PFSK-1 (cell line): ENCODE results near the gene PTPRJ.

Experiments used
- FOXP2 ChIP-seq: optimal IDR thresholded peaks from 2 replicates; pipeline ENCODE3; 2011; ENCODE audit warnings: borderline replicate concordance, control low read depth, inconsistent platforms; ENCODE audit not compliant: insufficient read depth; ENCODE audit errors: extremely low read length, extremely low read depth
- POLR2AphosphoS5 ChIP-seq: IDR thresholded peaks from 2 replicates; pipeline ENCODE4 v1.6.1; 2012; ENCODE audit warnings: low read depth, mild to moderate bottlenecking, control low read depth, low read length, moderate library complexity
- REST ChIP-seq, 2 experiments: IDR thresholded peaks; 2 replicates each; pipeline versions ENCODE4 v1.6.1 to v1.8.0; 2011 to 2012; ENCODE audit warnings: low read depth in 2 of 2, low read length in 2 of 2, control low read depth in 1 of 2, inconsistent platforms in 1 of 2, mild to moderate bottlenecking in 1 of 2, moderate library complexity in 1 of 2; ENCODE audit not compliant: insufficient read depth in 1 of 2
- SIN3A ChIP-seq: IDR thresholded peaks from 2 replicates; pipeline ENCODE4 v1.6.1; 2012; ENCODE audit warnings: mild to moderate bottlenecking, low read length, moderate library complexity, borderline replicate concordance; ENCODE audit not compliant: insufficient read depth
- TAF1 ChIP-seq: IDR thresholded peaks from 2 replicates; pipeline ENCODE4 v1.6.1; 2012; ENCODE audit warnings: low read length, control low read depth, borderline replicate concordance; ENCODE audit not compliant: insufficient read depth

The PTPRJ gene

GRCh38 chr11:48091426-48092102 is 111.2 kb downstream of the PTPRJ start:
- TF ChIP-seq FOXP2: no peak
- no peak for TF ChIP-seq TAF1
- no peak for TF ChIP-seq SIN3A
- TF ChIP-seq POLR2AphosphoS5: no peak
- TF ChIP-seq REST (IDR thresholded peaks at IDR 0.05; ENCODE audit: insufficient read depth in 1 of 2, low read depth in 2 of 2, low read length in 2 of 2): no peak

GRCh38 chr11:48093323-48093722 is 113.0 kb downstream of the PTPRJ start:
- TF ChIP-seq POLR2AphosphoS5 (no peak), SIN3A (no peak), REST (IDR thresholded peaks at IDR 0.05; ENCODE audit: insufficient read depth in 1 of 2, low read depth in 2 of 2, low read length in 2 of 2) (no peak), FOXP2 (no peak), TAF1 (no peak)

GRCh38 chr11:48093795-48094642 is 113.7 kb downstream of the PTPRJ start:
- no peak for TF ChIP-seq SIN3A
- TF ChIP-seq POLR2AphosphoS5: no peak
- TF ChIP-seq REST (IDR thresholded peaks at IDR 0.05; ENCODE audit: insufficient read depth in 1 of 2, low read depth in 2 of 2, low read length in 2 of 2): no peak
- no peak for TF ChIP-seq TAF1
- no peak for TF ChIP-seq FOXP2

- TF ChIP-seq REST (IDR thresholded peaks at IDR 0.05; ENCODE audit: insufficient read depth in 1 of 2, low read depth in 2 of 2, low read length in 2 of 2) (no peak), POLR2AphosphoS5 (no peak), FOXP2 (no peak), TAF1 (no peak), SIN3A (no peak)
Observed at GRCh38 chr11:48094643-48095339, 114.4 kb downstream of the PTPRJ start.
